ENCODE results near the gene GPR4. TPM values are rescaled to one million over a fixed set of nuclear protein-coding genes. Genes with fewer than 3 reads are reported as not detected.
A peak's percentile ranks its signal among the peaks of the same experiment; 100 is the strongest.

Gene GPR4
- polyA plus RNA-seq, result 0.13 to 0.14 TPM in 2 of 3 replicates, not detected in the other
- polyA plus RNA-seq (2011; ENCODE audit: low read depth), result not detected
- 0.03 TPM in 1 of 2 replicates, not detected in the other for polyA plus RNA-seq (2011; cell fraction: cytosol; rRNA removed)
- polyA plus RNA-seq (2011; cell fraction: nucleus; rRNA removed), result 0.40 TPM in 1 of 2 replicates, not detected in the other
- 0.04 TPM in 1 of 2 replicates, not detected in the other for polyA plus RNA-seq (2012; ENCODE audit: low replicate concordance)
- 0.07 TPM in 1 of 3 replicates, not detected in the others for polyA minus RNA-seq
- not detected for polyA minus RNA-seq (2011; cell fraction: cytosol; rRNA and poly(A)+ RNA removed)
- polyA minus RNA-seq (2011; cell fraction: nucleus; rRNA and poly(A)+ RNA removed), result not detected in 2 replicates

DNA sequence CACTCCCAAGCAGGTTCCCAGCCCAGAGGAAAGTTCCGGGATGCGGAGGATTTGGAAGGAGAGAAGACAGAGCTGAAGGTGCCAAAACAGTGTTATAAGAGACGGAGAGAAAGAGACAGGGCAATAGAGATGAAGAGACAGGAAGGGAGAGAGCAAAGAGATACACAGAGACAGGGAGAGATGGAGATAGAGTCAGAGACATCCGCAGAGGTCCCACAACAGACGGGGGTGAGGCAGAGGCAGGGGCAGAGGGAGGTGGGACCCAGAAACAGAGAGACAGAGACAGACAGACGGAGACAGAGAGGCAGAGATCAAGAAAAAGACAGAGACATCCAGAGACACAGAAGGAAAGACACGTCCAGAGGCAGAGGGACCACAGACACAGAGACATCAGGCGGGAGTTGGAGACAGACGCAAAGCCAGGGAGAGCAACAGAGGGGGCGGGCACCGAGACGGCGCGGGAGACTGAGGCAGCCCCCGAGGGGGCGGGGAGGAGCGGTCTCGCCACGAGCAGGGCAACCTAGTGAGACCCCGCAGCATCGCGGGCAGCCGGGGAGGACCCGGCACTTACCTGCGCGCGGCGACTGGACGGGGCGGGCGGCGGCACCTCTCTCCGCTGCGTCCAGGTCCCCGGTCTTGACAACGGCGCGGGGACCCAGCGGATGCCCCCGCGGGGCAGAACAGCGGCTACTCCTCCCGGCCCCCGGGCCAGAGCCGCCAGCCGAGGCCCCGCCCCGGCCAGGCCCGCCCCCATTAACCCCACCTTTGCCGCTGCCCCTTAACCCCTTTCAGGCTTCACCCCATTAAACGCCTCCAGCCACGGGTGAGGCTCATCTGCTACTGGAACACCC is at the start of gene GPR4:
Gene GPR4 (minus strand): TSS at position 689 of the 851 bp plus-strand sequence. CDS start 10,346 bp downstream, outside the sequence.
- no peaks in the 10 kb centered on the region for H4K20me1 ChIP-seq (ENCODE audit: control insufficient read depth, extremely low read depth, insufficient read depth, low read length)
- H3K4me2 ChIP-seq (ENCODE audit: control insufficient read depth, extremely low read depth, insufficient read depth, low read depth, low read length), result peak within 1 kb of the TSS; percentile 32
- H3K79me2 ChIP-seq (ENCODE audit: control insufficient read depth, insufficient read depth, low read length), result no peaks in the 10 kb centered on the region
- H3K27ac ChIP-seq (ENCODE audit: control insufficient read depth, insufficient read depth, low read length), result no peak within 1 kb of the TSS
- dilution Hi-C loops (cut with MboI; ENCODE audit: extremely low pct_ligation_motif_present, low sequenced_read_pairs), result no loop called here
- no peak within 1 kb of the TSS for H2AFZ ChIP-seq (ENCODE audit: control insufficient read depth, low read length)
- no peaks in the 10 kb centered on the region for H3K36me3 ChIP-seq (ENCODE audit: control insufficient read depth in 2 of 2, extremely low read depth in 1 of 2, insufficient read depth in 2 of 2, low read length in 2 of 2)
- FAIRE-seq, result no peak
- no peak within 1 kb of the TSS for H3K4me3 ChIP-seq (ENCODE audit: control insufficient read depth in 2 of 3, extremely low read depth in 1 of 3, insufficient read depth in 2 of 3, low read depth in 1 of 3, low read length in 3 of 3)
- no peak within 1 kb of the TSS for H3K9ac ChIP-seq (ENCODE audit: control insufficient read depth, extremely low read depth, insufficient read depth, low read length)
- TF ChIP-seq, protein P1, sequence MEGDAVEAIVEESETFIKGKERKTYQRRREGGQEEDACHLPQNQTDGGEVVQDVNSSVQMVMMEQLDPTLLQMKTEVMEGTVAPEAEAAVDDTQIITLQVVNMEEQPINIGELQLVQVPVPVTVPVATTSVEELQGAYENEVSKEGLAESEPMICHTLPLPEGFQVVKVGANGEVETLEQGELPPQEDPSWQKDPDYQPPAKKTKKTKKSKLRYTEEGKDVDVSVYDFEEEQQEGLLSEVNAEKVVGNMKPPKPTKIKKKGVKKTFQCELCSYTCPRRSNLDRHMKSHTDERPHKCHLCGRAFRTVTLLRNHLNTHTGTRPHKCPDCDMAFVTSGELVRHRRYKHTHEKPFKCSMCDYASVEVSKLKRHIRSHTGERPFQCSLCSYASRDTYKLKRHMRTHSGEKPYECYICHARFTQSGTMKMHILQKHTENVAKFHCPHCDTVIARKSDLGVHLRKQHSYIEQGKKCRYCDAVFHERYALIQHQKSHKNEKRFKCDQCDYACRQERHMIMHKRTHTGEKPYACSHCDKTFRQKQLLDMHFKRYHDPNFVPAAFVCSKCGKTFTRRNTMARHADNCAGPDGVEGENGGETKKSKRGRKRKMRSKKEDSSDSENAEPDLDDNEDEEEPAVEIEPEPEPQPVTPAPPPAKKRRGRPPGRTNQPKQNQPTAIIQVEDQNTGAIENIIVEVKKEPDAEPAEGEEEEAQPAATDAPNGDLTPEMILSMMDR (optimal IDR thresholded peaks at IDR 0.05 in 1 of 3, IDR thresholded peaks at IDR 0.05 in 1 of 3, conservative IDR thresholded peaks at IDR 0.05 in 1 of 3; ENCODE audit: extremely low read depth in 1 of 3, insufficient read depth in 2 of 3, low read length in 3 of 3), result no peak
- peak; percentile 98 for TF ChIP-seq EZH2 (IDR thresholded peaks at IDR 0.05; ENCODE audit: low read length)
- peaks cover 51% of the 10 kb centered on the region for H3K27me3 ChIP-seq (ENCODE audit: control insufficient read depth, extremely low read depth, insufficient read depth, low read length)
- H3K9me1 ChIP-seq (ENCODE audit: control insufficient read depth, extremely low read depth, insufficient read depth, low read length), result no peaks in the 10 kb centered on the region
- no peaks in the 10 kb centered on the region for H3K9me3 ChIP-seq (ENCODE audit: control insufficient read depth, low read depth, low read length)
- peaks cover 7% of the 10 kb centered on the region for H3K4me1 ChIP-seq (ENCODE audit: control insufficient read depth, extremely low read depth, insufficient read depth, low read length)
- DNase-seq (ENCODE audit: low read depth, low spot score), result no peak

DNA sequence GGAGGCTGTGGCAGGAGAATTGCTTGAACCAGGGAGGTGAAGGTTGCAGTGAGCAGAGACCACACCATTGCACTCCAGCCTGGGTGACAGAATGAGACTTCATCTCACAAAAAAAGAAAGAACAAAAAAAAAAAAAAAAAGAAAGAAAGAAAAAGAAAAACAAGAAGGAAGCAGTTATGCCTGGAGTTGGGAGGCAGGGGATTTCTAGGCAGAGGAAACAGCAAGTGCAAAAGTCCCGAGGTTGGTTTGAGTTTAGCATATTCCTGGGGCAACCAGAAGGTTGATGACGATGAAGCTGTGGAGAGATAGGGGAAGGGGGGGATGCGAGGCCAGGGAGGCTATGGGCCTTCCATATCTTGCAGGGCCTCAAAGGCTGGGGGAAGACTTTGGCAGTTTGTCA is 48.7 kb upstream of the GPR4 start:
- no peak overlapping the region for H3K27ac ChIP-seq (ENCODE audit: control insufficient read depth, insufficient read depth, low read length)
- no peak overlapping the region for H3K4me3 ChIP-seq (ENCODE audit: control insufficient read depth in 2 of 3, extremely low read depth in 1 of 3, insufficient read depth in 2 of 3, low read depth in 1 of 3, low read length in 3 of 3)
- no peak for TF ChIP-seq EZH2 (IDR thresholded peaks at IDR 0.05; ENCODE audit: low read length)
- TF ChIP-seq, protein P1 (optimal IDR thresholded peaks at IDR 0.05 in 1 of 3, IDR thresholded peaks at IDR 0.05 in 1 of 3, conservative IDR thresholded peaks at IDR 0.05 in 1 of 3; ENCODE audit: extremely low read depth in 1 of 3, insufficient read depth in 2 of 3, low read length in 3 of 3), result no peak
- no peak overlapping the region for H3K4me2 ChIP-seq (ENCODE audit: control insufficient read depth, extremely low read depth, insufficient read depth, low read depth, low read length)
- dilution Hi-C loops (cut with MboI; ENCODE audit: extremely low pct_ligation_motif_present, low sequenced_read_pairs), result no loop called here
- no peaks in the 10 kb centered on the region for H3K4me1 ChIP-seq (ENCODE audit: control insufficient read depth, extremely low read depth, insufficient read depth, low read length)
- no peak overlapping the region for H3K9ac ChIP-seq (ENCODE audit: control insufficient read depth, extremely low read depth, insufficient read depth, low read length)
- H4K20me1 ChIP-seq (ENCODE audit: control insufficient read depth, extremely low read depth, insufficient read depth, low read length), result no peaks in the 10 kb centered on the region
- no peaks in the 10 kb centered on the region for H3K9me3 ChIP-seq (ENCODE audit: control insufficient read depth, low read depth, low read length)
- no peaks in the 10 kb centered on the region for H3K79me2 ChIP-seq (ENCODE audit: control insufficient read depth, insufficient read depth, low read length)
- no peaks in the 10 kb centered on the region for H3K27me3 ChIP-seq (ENCODE audit: control insufficient read depth, extremely low read depth, insufficient read depth, low read length)
- FAIRE-seq (no peak), DNase-seq (ENCODE audit: low read depth, low spot score) (no peak)
- H2AFZ ChIP-seq (ENCODE audit: control insufficient read depth, low read length), result no peak overlapping the region
- no peaks in the 10 kb centered on the region for H3K36me3 ChIP-seq (ENCODE audit: control insufficient read depth in 2 of 2, extremely low read depth in 1 of 2, insufficient read depth in 2 of 2, low read length in 2 of 2)
- H3K9me1 ChIP-seq (ENCODE audit: control insufficient read depth, extremely low read depth, insufficient read depth, low read length), result no peaks in the 10 kb centered on the region
